Lower leg skin (tissue), 4 donors: ENCODE measurements around the gene ARHGEF12. TPM values are rescaled to one million over a fixed set of nuclear protein-coding genes. Genes with fewer than 3 reads are reported as not detected.

Experiments used
- DNase-seq, 2 donors: peaks; one replicate each; pipeline ENCODE4 v3.0.0-alpha.2; 2019; ENCODE audit warnings: low spot score in 2 of 2
- H3K4me3 ChIP-seq: fragments of 200-600 bp; sonication (generic); 2 replicates; pipeline ENCODE4 v1.5.1; 2017; ENCODE audit warnings: mild to moderate bottlenecking, low read depth; ENCODE audit not compliant: poor library complexity, severe bottlenecking
- CTCF ChIP-seq, 3 donors: fragments of 450-650 bp; IDR thresholded peaks; one replicate each; pipeline ENCODE4 v1.5.1; 2016; ENCODE audit warnings: antibody characterized with exemption in 3 of 3, mild to moderate bottlenecking in 3 of 3, moderate library complexity in 2 of 3
- POLR2A ChIP-seq, 2 donors: fragments of 450-650 bp; IDR thresholded peaks; one replicate each; pipeline ENCODE4 v1.6.1; 2016 to 2017; ENCODE audit warnings: antibody characterized with exemption in 2 of 2, mild to moderate bottlenecking in 1 of 2, moderate library complexity in 1 of 2
- WGBS, 2 donors: methylation state at CpG; one replicate each; pipeline ENCODE4 v1.1.5; 2018; 5-methylcytosine and 5-hydroxymethylcytosine counted together
- intact Hi-C: fragments of 100-400 bp; cut with DNase I; formaldehyde crosslinking; loops from one replicate; pipeline ENCODE4 v1.15.0; 2023; ENCODE audit warnings: low total_unique reads
- total RNA-seq, 4 donors: library from RNA; depleted of rRNA; stranded (reverse); fragments of >200 nt; gene quantifications; one replicate each; pipeline ENCODE4 v1.1.0, GENCODE V29; 2016

ARHGEF12 gene
- total RNA-seq, 4 donors from 2014 or later, result 124 to 153 (median 132) TPM

GRCh38 chr11:120494595-120494994, 158.4 kb downstream of the ARHGEF12 start:
- no peak for DNase-seq
- intact Hi-C loops, result no loop called here
- H3K4me3 ChIP-seq, result no peak overlapping the region
- WGBS, 2 donors, result 64 to 67% methylated on average over 2 of the region's 2 CpGs
- no peak for TF ChIP-seq CTCF (IDR thresholded peaks at IDR 0.05)
- no peak for TF ChIP-seq POLR2A (IDR thresholded peaks at IDR 0.05)

- WGBS, 2 donors, result 87% methylated on average over 8 of the region's 8 CpGs
- DNase-seq, result no peak
- no peak overlapping the region for H3K4me3 ChIP-seq
- no peak for TF ChIP-seq POLR2A (IDR thresholded peaks at IDR 0.05)
- no peak for TF ChIP-seq CTCF (IDR thresholded peaks at IDR 0.05)
- intact Hi-C loops, result no loop called here
Measured at GRCh38 chr11:120499088-120499487, 162.9 kb downstream of the ARHGEF12 start.

DNA sequence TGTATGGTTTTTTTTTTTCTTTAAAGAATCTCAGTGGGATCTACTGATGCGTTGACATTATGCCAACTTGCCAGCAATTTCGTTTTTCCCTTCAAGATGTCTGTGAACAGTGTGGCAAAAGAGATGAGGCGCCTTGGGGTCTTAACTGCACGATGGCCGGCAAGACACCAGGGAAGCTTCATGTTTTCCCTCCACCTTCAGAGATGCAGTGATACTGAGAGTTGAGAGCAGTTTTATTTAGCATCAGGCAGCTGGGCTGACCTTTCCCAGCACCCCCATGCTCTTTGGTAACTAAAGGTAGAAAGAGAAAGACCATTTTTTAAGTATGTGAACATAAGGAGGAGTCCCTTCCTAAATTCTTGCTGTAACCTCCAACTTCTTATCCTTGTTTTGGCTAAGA, 163.6 kb downstream of the ARHGEF12 start:
- DNase-seq, result no peak
- TF ChIP-seq POLR2A (IDR thresholded peaks at IDR 0.05) (no peak), CTCF (IDR thresholded peaks at IDR 0.05) (no peak)
- 67 to 72% methylated on average over 5 of the region's 5 CpGs for WGBS, 2 donors
- H3K4me3 ChIP-seq, result no peak overlapping the region
- intact Hi-C loops, result no loop called here

DNA sequence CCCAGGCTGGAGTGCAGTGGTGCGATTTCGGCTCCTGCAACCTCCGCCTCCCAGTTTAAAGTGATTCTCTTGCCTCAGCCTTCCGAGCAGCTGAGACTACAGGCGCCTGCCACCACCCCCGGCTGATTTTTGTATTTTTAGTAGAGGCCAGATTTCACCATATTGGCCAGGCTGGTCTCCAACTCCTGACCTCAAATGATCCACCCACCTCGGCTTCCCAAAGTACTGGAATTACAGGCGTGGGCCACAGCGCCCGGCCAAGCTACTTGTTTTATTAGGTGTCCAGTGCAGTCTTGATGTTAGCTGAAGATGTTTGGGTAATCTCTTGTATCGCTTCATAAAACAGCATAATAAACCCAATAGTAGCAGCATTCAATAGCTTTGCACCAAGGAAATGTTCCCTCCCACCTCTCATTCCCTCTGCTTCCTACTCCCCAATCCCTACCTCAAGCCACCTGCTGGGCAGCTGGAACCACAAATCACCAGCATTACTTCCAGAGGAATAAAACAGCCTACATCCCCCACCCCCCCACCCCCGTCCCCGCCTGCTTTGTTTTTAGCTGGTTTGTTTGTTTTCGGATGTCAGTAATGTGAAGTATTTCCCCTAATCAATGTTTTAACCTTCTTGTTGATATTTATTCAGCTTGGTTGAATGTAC, 164.3 kb downstream of the ARHGEF12 start:
- 51 to 55% methylated on average over 14 of the region's 14 CpGs for WGBS, 2 donors
- DNase-seq, result no peak
- intact Hi-C loops, result no loop called here

GRCh38 chr11:120501440-120501839, 165.2 kb downstream of the ARHGEF12 start:
- no peak for DNase-seq
- intact Hi-C loops, result no loop called here
- WGBS, 2 donors, result 61 to 63% methylated on average over 2 of the region's 2 CpGs
- TF ChIP-seq POLR2A (IDR thresholded peaks at IDR 0.05) (no peak), CTCF (IDR thresholded peaks at IDR 0.05) (no peak)
- H3K4me3 ChIP-seq, result no peak overlapping the region

More for the DNA sequence above, 164.3 kb downstream of the ARHGEF12 start:
- TF ChIP-seq POLR2A (IDR thresholded peaks at IDR 0.05) (no peak), CTCF (IDR thresholded peaks at IDR 0.05) (no peak)
- no peak overlapping the region for H3K4me3 ChIP-seq
